ENCODE results near the gene GRAMD1C.

The GRAMD1C gene

GRCh38 chr3:113867506-113867905 lies 28.9 kb downstream of the GRAMD1C start:
- H3K27ac ChIP-seq: no peak overlapping the region
- TF ChIP-seq CTCF (IDR thresholded peaks at IDR 0.05): no peak
- no peak for TF ChIP-seq ZFX (IDR thresholded peaks at IDR 0.05; ENCODE audit: borderline replicate concordance)

GRCh38 chr3:113873293-113873692 lies 34.7 kb downstream of the GRAMD1C start:
- H3K27ac ChIP-seq: no peak overlapping the region
- TF ChIP-seq CTCF (IDR thresholded peaks at IDR 0.05) (no peak), ZFX (IDR thresholded peaks at IDR 0.05; ENCODE audit: borderline replicate concordance) (no peak)

GRCh38 chr3:113873814-113874526 lies 35.4 kb downstream of the GRAMD1C start:
- no peak overlapping the region for H3K27ac ChIP-seq
- TF ChIP-seq CTCF (IDR thresholded peaks at IDR 0.05): no peak
- no peak for TF ChIP-seq ZFX (IDR thresholded peaks at IDR 0.05; ENCODE audit: borderline replicate concordance)

- TF ChIP-seq CTCF (IDR thresholded peaks at IDR 0.05) (no peak), ZFX (IDR thresholded peaks at IDR 0.05; ENCODE audit: borderline replicate concordance) (no peak)
- no peak overlapping the region for H3K27ac ChIP-seq
Measured at GRCh38 chr3:113878403-113878802, 39.8 kb downstream of the GRAMD1C start.

- H3K27ac ChIP-seq: no peak overlapping the region
- TF ChIP-seq CTCF (IDR thresholded peaks at IDR 0.05) (no peak), ZFX (IDR thresholded peaks at IDR 0.05; ENCODE audit: borderline replicate concordance) (no peak)
Measured at GRCh38 chr3:113885050-113885449, 46.5 kb downstream of the GRAMD1C start.

- no peak overlapping the region for H3K27ac ChIP-seq
- peak; percentile 50 for TF ChIP-seq CTCF (IDR thresholded peaks at IDR 0.05)
- no peak for TF ChIP-seq ZFX (IDR thresholded peaks at IDR 0.05; ENCODE audit: borderline replicate concordance)
Measured at GRCh38 chr3:113890256-113890900, 51.8 kb downstream of the GRAMD1C start.

GRCh38 chr3:113894927-113895326 lies 56.3 kb downstream of the GRAMD1C start:
- no peak for TF ChIP-seq ZFX (IDR thresholded peaks at IDR 0.05; ENCODE audit: borderline replicate concordance)
- no peak overlapping the region for H3K27ac ChIP-seq

All from 22Rv1 (cell line).